ENCODE results near the gene ZNF738.
"Not testable (repeated sequence)": the region's sequence is repeated elsewhere in the genome, so short reads cannot be mapped to it uniquely, and the experiment has no call there.

ZNF738 gene

DNA sequence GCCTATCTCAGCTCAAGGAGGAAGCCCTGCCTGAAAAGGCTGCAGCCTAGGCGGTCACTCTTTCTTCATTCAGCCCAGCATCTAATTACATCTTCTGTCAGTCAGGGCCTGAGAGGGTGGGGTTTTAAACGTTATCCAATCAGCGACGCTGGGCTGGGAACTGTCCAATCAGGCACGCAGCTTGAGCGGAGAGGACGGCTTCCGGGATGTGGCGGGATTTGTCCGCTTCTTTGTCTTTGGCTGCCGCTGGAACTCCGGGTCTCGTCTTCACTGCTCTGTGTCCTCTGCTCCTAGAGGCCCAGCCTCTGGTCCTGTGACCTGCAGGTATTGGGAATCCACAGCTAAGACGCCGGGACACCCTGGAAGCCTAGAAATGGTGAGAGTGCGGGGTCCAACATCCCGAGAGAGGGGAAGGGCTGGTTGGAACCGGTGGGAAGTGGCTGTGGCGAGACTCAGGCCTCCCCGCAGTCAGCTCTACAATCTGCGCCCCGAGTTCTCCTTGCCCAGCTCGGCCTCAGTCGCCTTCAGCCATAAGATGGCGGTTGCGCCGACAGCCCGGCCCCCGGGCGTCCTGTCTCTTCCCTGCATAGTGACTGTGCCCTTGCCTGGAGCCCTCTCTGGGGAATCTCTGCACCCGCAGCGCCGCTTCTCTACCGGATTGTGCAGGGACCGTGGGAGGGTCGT lies at the start of gene ZNF738:
Gene ZNF738, plus strand, starts transcription at position 233 of the 684 bp plus-strand sequence. Its CDS starts 141 bp downstream, at position 374.
- in situ Hi-C loops (cut with MboI; ENCODE audit: low sequenced_read_pairs) = no loop called here

DNA sequence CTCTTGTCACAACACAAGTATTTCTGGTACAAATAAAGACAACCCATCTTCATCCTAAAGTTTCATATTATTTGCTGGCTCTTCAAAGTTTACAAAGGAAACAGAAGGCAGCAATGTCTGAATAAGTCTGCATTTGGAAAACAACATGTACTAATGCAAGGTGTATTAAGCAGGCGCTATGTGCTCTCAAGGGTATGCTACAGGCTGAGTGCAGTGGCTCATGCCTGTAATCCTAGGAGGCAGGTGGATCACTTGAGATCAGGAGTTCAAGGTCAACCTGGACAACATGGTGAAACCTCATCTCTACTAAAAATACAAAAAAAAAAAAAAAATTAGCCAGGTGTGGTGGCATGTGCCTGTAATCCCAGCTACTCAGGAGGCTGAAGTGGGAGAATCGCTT lies 46.0 kb upstream of the ZNF738 start:
- in situ Hi-C loops (cut with MboI; ENCODE audit: low sequenced_read_pairs) = not testable (repeated sequence)

DNA sequence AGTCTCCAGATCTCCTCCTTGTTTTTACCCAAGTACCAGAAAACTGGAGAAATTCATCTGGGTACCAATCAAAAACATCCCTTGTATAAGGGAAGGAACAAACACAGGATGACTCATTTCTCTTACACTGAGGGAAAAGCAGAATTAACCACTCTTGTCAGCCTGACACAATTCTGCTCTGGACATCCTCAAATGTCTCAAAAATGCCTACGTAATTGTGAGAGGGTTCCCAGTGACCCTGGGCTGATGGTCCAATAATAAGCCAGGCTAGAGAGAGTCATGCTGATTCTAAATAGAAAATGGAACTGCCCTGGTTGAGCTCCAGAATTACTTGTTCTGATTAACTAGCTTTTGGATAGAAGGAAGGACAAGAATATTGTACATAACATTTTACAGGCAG lies 44.1 kb upstream of the ZNF738 start:
- in situ Hi-C loops (cut with MboI; ENCODE audit: low sequenced_read_pairs) = no loop called here

DNA sequence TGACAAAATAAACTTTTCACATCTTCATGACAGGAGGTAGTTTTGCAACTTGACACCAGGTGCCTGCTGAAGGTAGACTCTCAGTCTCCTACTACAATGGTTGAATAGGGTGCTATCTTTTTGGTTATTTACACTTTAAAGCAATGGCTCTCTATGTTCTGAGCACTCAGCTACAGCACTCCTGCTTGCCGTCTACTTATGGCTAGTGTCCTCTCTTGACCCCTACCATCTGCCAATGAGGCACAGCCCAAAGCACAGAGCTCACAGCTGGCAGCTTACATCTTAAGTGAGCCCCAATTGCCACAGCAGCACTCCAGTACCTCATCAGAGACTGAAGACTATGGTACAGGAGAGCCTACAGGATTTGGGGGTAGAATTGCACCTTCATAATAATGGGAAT lies 41.0 kb upstream of the ZNF738 start:
- in situ Hi-C loops (cut with MboI; ENCODE audit: low sequenced_read_pairs) = no loop called here

DNA sequence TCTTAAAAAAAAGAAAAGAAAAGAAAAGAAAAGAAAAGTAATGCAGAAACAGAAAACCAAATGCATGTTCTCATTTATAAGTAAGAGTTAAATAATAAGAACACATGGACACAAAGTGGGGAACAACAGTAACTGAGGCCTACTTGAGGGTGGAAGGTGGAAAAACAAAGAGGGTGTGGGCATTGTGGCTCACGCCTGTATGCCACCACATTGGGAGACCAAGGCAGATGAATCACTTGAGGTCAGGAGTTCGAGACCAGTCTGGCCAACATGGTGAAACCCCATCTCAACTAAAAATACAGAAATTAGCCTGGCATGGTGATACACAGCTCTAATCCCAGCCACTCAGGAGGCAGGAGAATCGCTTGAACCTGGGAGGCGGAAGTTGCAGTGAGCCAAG lies 37.7 kb upstream of the ZNF738 start:
- in situ Hi-C loops (cut with MboI; ENCODE audit: low sequenced_read_pairs) = no loop called here

DNA sequence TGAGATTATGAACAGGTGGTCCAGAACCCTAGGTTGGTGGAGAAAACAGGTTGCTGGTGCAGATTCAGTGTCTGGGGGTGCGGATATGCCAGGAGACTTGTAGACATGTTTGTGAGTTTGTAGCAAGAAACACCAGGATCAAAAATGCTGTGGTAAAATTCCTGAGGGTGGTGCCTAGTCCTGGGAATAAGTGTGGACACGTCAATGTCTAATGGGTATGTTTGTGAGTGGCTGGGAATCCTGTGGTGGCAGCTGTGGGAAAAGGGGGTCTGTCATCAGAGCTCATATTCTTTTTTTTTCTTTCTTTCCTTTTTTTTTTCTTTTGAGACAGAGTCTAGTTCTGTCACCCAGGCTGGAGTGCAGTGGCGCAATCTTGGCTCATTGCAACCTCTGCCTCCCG lies 36.8 kb upstream of the ZNF738 start:
- in situ Hi-C loops (cut with MboI; ENCODE audit: low sequenced_read_pairs) = no loop called here

DNA sequence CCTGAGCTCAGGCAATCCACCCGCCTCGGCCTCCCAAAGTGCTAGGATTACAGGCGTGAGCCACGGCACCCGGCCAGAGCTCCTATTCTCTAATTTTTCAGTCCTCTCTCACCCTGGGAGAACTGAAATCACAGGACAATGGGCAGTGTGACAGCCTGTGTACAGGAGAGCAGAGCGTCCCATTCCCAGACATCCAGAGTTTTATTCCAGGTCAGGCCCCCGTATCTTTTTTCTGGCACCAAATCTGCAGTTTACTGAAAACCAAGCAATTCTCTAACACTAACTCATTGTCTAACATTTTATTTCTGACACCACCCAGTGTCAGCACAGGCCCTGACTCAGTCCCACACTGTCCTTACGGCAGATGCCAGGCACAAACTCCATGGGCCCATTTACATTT lies 36.3 kb upstream of the ZNF738 start:
- in situ Hi-C loops (cut with MboI; ENCODE audit: low sequenced_read_pairs) = no loop called here

DNA sequence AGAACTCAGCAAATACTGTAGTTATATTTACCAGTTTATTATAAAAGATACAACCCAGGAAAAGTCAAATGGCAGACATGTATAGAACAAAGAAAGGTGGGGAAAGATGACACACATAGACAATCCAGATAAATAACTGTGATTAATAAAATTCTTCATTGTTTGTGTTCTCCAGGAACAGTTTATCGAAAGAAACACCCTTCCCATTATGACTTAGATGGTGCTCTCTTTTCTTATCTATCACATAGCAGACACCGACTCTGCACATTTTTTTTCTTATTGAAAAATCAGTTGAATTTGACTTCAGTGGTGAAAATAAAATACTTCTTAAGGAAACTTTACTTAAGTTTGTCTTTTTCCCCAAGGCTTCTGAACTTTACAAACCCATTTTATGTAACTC lies 35.8 kb upstream of the ZNF738 start:
- in situ Hi-C loops (cut with MboI; ENCODE audit: low sequenced_read_pairs) = no loop called here

DNA sequence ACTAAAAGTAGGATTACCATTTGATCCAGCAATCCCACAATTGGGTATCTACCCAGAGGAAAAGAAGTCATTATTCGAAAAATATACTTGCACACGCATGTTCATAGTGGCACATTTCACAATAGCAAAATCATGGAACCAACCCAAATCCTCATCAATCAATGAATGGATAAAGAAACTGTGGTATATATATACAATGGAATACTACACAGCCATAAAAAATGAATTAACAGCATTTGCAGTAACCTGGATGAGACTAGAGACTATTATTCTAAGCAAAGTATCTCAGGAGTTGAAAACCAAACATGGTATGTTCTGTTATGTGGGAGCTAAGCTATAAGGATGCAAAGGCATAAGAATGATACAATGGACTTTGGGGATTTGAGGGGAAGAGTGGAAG lies 32.6 kb upstream of the ZNF738 start:
- in situ Hi-C loops (cut with MboI; ENCODE audit: low sequenced_read_pairs) = no loop called here

DNA sequence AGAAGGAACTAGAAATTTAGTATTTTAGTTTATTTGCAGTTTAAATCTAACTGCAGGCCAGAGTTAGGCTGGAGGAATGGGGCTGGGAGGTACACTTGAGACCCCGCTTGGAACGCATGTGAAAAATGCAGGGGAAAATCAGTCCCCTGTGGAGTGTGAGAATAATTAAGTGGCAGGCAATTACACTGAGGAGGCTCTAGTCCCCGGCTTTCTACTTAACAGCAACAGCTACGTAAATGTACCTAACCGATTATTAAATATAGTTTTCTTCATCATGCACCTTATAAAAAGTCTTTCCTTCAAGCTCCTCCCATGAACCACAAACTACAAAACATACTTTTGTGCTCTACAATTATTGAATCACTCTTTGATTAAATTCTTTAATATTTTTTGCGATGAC lies 30.4 kb upstream of the ZNF738 start:
- in situ Hi-C loops (cut with MboI; ENCODE audit: low sequenced_read_pairs) = no loop called here

DNA sequence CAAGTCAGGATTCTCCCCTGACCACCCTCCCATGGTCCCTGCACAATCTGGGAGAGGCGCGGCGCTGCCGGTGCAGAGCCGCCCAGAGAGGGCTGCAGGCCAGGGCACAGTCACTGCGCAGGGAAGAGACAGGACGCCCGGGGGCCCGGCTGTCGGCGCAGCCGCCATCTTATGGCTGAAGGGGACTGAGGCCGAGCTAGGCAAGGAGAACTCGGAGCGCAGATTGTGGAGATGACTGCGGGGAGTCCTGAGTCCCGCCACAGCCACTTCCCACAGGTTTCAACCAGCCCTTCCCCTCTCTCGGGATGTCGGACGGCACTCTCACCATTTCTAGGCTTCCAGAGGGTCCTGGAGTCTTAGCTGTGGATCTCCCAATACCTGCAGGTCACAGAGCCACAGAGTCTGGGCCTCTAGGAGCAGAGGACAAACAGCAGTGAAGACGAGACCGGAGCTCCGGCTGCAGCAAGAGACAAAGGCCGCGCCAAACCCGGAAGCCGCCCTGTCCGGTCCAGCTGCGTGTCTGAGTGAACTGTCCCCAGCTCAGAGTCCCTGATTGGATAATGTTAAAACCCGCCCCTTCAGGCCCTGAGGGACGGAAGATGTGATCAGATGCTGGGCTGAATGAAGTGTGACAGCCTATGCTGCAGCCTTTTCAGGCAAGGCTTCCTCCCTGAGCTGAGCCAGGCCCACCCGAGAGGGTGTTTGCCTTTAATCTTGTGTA lies 29.8 kb upstream of the ZNF738 start, which contains the start of gene ZNF708:
Gene ZNF708, minus strand, starts transcription at position 526 of the 721 bp plus-strand sequence. Its CDS starts 198 bp downstream, at position 328.
- in situ Hi-C loops (cut with MboI; ENCODE audit: low sequenced_read_pairs) = no loop called here

DNA sequence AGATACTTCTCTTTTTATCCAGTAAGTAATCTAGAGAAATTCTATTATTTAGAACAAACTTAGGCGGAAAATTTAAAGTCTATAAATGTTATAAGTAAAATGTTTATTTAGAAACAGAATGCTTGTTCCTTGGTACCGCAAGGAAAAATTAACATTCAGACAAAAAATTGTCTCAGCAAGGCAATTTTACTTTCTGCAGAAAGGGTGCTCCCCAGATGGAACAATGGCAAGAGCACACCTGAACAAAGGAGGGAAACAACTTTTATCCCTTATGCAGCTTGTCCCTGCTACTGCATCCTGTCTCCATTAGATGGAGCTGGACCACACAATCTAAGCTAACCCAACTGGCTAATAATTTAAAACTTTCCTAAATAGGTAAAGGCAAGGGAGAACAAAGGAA lies 23.1 kb upstream of the ZNF738 start:
- in situ Hi-C loops (cut with MboI; ENCODE audit: low sequenced_read_pairs) = no loop called here

DNA sequence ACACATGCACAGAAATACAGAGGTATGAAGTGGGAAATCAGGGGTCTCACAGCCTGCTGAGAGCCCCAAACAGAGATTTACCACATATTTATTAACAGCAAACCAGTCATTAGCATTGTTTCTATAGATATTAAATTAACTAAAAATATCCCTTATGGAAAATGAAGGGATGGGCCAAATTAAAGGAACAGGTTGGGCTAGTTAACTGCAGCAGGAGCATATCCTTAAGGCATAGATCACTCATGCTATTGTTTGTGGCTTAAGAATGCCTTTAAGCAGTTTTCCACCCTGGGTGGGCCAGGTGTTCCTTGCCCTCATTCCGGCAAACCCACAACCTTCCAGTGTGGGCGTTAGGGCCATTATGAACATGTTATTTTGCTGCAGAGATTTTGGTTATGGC lies 14.0 kb upstream of the ZNF738 start:
- in situ Hi-C loops (cut with MboI; ENCODE audit: low sequenced_read_pairs) = not testable (repeated sequence)

DNA sequence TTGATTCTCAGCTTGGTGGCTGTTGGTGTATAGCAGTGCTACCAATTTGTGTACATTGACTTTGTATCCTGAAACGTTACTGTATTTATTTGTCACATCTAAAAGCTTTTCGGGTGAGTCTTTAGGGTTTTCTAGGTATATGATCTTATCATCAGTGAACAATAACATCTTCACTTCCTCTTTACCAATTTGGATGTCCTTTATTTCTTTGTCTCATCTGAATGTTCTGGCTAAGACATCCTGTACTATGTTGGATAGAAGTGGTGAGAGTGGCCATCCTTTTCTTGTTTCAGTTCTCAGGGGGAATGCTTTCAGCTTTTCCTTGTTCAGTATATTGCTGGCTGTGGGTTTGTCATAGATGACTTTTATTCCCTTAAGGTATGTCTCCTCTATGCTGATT lies 6.0 kb upstream of the ZNF738 start:
- in situ Hi-C loops (cut with MboI; ENCODE audit: low sequenced_read_pairs) = no loop called here

DNA sequence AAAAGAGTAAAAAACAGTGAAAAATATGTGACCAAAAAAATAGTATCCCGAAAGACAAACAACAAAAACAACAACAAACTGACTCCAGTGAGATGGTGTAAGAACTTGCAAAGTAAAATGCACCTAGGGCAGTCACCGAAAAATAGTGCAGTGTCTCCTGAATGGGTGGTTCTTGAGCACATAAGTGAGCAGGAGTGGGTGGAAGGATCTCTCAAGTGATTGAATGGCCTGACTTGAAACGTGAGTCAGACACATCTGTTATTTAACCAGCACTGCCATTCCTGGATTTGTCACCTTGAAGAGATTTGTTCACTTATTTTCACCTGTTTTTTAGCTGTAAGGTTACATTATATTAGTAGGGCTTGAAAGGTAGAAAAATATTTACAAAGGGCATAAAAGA lies 3.5 kb downstream of the ZNF738 start:
- in situ Hi-C loops (cut with MboI; ENCODE audit: low sequenced_read_pairs) = no loop called here

DNA sequence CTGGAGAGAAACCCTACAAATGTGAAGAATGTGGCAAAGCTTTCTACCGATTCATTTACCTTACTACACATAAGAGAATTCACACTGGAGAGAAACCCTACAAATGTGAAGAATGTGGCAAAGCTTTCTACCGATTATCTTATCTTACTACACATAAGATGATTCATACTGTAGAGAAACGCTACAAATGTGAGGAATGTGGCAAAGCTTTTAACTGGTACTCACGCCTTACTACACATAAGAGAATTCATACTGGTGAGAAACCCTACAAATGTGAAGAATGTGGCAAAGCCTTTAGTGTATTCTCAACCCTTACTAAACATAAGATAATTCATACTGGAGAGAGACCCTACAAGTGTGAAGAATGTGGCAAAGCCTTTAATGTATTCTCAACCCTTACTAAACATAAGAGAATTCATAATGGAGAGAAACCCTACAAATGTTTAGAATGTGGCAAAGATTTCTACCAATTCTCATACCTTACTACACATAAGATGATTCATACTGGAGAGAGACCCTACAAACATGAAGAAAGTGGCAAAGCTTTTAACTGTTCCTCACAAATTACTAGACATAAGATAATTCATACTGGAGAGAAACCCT lies 25.3 kb downstream of the ZNF738 start:
- in situ Hi-C loops (cut with MboI; ENCODE audit: low sequenced_read_pairs) = no loop called here

DNA sequence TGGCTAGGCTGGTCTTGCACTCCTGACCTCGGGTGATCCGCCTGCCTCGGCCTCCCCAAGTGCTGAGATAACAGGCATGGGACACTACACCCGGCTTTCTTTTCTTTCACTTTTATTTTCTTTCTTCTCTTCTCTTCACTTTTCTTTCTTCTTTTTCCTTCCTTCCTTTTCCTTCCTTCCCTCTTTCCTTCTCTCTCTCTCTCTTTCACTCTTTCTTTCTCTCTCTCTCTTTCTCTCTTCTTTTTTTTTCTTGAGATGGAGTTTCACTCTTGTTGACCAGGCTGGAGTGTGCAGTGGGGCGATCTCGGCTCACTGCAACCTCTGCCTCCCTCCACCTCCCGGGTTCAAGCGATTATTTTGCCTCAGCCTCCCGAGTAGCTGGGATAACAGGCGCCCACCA lies 37.3 kb downstream of the ZNF738 start:
- in situ Hi-C loops (cut with MboI; ENCODE audit: low sequenced_read_pairs) = no loop called here

DNA sequence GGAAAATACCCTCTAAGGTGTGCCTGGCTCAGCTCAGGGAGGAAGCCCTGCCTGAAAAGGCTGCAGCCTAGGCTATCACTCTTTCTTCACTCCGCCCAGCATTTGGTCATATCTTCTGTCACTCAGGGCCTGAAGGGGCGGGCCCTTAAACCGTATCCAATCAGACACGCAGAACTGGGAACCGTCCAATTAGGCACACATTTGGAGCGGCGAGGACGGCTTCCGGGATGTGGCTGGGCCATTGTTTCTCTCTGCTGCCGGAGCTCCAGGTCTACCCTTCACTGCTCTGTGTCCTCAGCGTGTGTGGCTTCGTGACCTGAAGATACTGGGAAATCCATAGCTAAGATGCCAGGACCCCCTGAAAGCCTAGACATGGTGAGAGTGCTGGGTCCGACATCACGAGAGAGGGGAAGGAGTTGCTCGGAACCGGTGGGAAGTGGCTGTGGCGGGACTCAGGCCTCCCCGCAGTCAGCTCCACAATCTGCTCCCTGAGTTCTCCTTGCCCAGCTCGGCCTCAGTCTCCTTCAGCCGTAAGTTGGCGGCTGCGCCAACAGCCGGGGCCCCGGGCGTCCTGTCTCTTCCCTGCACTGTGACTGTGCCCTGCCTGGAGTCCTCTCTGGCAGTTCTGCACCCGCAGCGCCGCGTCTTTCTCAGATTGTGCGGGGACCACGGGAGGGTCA lies 38.2 kb downstream of the ZNF738 start, which contains the start of gene ZNF493:
Gene ZNF493, plus strand, starts transcription at position 241 of the 680 bp plus-strand sequence. Its CDS starts 105 bp downstream, at position 346.
- in situ Hi-C loops (cut with MboI; ENCODE audit: low sequenced_read_pairs) = no loop called here

DNA sequence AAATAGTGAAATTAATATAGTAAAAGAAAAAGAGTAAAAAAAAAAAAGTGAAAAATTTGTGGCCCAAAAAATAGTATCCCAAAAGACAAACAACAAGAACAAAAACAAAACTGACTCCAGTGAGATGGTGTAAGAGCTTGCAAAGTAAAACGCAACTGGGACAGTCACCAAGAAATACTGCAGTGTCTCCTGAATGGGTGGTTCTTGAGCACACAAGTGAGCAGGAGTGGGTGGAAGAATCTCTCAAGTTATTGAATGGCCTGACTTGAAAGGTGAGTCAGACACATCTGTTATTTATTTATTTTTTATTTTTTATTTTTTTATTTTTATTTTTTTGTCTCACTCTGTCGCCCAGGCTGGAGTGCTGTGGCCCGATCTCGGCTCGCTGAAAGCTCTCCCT lies 40.1 kb downstream of the ZNF738 start:
- in situ Hi-C loops (cut with MboI; ENCODE audit: low sequenced_read_pairs) = no loop called here

DNA sequence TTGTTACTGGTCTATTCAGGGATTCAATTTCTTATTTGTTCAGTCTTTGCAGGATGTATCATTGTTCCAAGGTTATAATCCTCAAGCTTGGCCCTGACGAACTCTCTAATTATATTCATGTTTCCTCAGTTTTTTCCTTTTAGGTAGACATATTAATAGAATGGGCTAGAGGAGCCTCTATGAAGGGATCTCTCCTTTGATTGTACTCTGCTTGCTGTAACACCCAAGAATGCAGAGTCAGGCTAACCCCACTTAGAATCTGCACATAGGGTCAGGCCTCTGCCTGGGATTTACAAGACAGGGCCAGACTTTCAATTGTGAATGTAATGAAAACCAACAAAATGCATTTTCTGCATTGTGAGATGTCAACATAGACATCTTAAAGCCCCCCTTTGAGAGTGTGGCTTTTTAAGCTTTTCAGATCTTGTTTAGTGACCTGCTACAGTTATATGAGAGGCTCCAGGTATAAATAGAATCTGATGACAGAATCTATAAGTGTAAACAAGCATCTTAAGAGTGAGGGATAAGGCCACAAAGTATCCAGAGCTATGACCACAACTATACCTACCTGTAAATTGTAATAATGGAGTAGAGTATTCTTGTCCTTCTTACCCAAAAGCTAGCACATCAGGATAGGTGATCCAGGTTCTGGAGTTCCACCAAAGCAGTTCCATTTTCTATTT lies 43.6 kb downstream of the ZNF738 start:
- in situ Hi-C loops (cut with MboI; ENCODE audit: low sequenced_read_pairs) = no loop called here

DNA sequence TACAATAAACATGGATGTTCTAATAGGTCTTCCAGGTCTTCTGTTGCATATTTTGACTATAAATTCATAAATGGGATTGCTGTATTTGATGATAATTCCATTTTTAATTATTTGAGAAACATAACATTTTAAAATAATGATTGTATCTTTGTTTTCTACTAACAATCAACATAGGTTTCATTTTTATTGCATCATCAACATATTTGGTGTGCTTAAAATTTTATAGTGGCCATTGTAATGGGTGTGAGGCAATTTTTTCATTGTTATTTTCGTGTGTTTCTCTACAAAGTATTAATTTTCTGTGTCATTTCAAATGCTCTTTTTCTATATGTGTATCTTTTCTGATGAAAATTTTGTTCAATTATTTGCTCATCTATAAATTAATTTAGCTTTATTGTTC lies 51.4 kb downstream of the ZNF738 start:
- in situ Hi-C loops (cut with MboI; ENCODE audit: low sequenced_read_pairs) = no loop called here

All from HL-60/S4 treated with phorbol 12-myristate 13-acetate at 8.2 ng/mL for 4 days and 3 days (cell line).